Lower lobe of right lung (tissue), 2 donors: ENCODE results near the gene COL26A1. TPM values are rescaled to one million over a fixed set of nuclear protein-coding genes. Genes with fewer than 3 reads are reported as not detected.
"Not testable (repeated sequence)": the region's sequence is repeated elsewhere in the genome, so short reads cannot be mapped to it uniquely, and the experiment has no call there.

Experiments used
- ATAC-seq, 2 donors: fragments of 200-7000 bp; cut with Tn5 transposase; one replicate each; pipeline ENCODE4 v1.9.1; 2020 to 2022; ENCODE audit warnings: mild to moderate bottlenecking in 2 of 2, moderate library complexity in 2 of 2
- DNase-seq: peaks from one replicate; pipeline ENCODE4 v3.0.0-alpha.2; 2020
- H3K27ac ChIP-seq: fragments of 200-600 bp; one replicate; pipeline ENCODE4 v1.8.0; 2022
- H3K27me3 ChIP-seq: fragments of 200-600 bp; one replicate; pipeline ENCODE4 v1.8.0; 2022; ENCODE audit warnings: low read depth
- H3K36me3 ChIP-seq: fragments of 200-600 bp; one replicate; pipeline ENCODE4 v1.8.0; 2022; ENCODE audit warnings: mild to moderate bottlenecking
- H3K4me1 ChIP-seq: fragments of 200-600 bp; one replicate; pipeline ENCODE4 v1.8.0; 2022
- H3K4me3 ChIP-seq: fragments of 200-600 bp; one replicate; pipeline ENCODE4 v1.8.0; 2022; ENCODE audit warnings: mild to moderate bottlenecking
- H3K9me3 ChIP-seq: fragments of 200-600 bp; one replicate; pipeline ENCODE4 v1.8.0; 2022
- intact Hi-C: fragments of 100-400 bp; cut with DNase I; formaldehyde crosslinking; loops from one replicate; pipeline ENCODE4 v1.11.0; 2022
- total RNA-seq: library from RNA; stranded (reverse); fragmentation: NEBNext Ultra II Directional; extraction: Animal tissue kit (Norgen Biotek cat#: 25700); gene quantifications from one replicate; pipeline ENCODE4 v1.2.1, GENCODE V29; 2021
- TF ChIP-seq, protein P1 (sequence below): fragments of 200-600 bp; IDR thresholded peaks from one replicate; pipeline ENCODE4 v1.8.0; 2022; ENCODE audit warnings: antibody characterized with exemption, mild to moderate bottlenecking
- donor health status: DM: no; HTN: yes; CAD: no; lungs with severe emphysema.

Gene COL26A1
- total RNA-seq, 1 donor from 2014 or later: 0.24 TPM

GRCh38 chr7:101330011-101330484 lies 32.6 kb upstream of the COL26A1 start:
- no peak overlapping the region for H3K27ac ChIP-seq
- intact Hi-C loops: no loop called here
- H3K9me3 ChIP-seq: no peaks in the 10 kb centered on the region
- TF ChIP-seq, protein P1, sequence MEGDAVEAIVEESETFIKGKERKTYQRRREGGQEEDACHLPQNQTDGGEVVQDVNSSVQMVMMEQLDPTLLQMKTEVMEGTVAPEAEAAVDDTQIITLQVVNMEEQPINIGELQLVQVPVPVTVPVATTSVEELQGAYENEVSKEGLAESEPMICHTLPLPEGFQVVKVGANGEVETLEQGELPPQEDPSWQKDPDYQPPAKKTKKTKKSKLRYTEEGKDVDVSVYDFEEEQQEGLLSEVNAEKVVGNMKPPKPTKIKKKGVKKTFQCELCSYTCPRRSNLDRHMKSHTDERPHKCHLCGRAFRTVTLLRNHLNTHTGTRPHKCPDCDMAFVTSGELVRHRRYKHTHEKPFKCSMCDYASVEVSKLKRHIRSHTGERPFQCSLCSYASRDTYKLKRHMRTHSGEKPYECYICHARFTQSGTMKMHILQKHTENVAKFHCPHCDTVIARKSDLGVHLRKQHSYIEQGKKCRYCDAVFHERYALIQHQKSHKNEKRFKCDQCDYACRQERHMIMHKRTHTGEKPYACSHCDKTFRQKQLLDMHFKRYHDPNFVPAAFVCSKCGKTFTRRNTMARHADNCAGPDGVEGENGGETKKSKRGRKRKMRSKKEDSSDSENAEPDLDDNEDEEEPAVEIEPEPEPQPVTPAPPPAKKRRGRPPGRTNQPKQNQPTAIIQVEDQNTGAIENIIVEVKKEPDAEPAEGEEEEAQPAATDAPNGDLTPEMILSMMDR: no peak
- no peaks in the 10 kb centered on the region for H3K4me1 ChIP-seq
- no peaks in the 10 kb centered on the region for H3K36me3 ChIP-seq
- ATAC-seq: no peak
- H3K4me3 ChIP-seq: no peak overlapping the region
- no peak for DNase-seq
- H3K27me3 ChIP-seq: peaks cover 3% of the 10 kb centered on the region

DNA sequence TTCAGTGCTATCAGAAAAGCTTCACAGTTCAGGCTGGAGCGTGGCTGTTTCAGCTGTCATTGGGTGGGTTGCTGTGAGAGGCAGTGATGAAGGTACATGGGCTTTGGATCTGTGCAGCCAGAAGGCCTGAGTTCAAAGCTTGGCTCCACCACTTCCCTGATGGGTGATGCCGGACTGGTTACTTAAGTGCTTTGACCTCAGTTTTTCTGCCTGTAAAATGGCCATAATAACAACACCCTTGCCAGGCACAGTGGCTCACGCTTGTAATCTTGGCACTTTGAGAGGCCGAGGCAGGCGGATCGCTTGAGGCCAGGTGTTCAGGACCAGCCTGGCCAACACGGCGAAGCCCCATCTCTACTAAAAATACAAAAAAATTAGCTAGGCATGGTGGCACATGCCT lies 30.6 kb upstream of the COL26A1 start:
- ATAC-seq (no peak), DNase-seq (no peak)
- Histone ChIP-seq H3K4me3 (no peak overlapping the region), H3K4me1 (no peaks in the 10 kb centered on the region), H3K9me3 (no peaks in the 10 kb centered on the region), H3K27me3 (no peaks in the 10 kb centered on the region), H3K27ac (no peak overlapping the region), H3K36me3 (no peaks in the 10 kb centered on the region)
- TF ChIP-seq, protein P1: no peak
- intact Hi-C loops: no loop called here

- Histone ChIP-seq H3K4me3 (no peak overlapping the region), H3K4me1 (no peaks in the 10 kb centered on the region), H3K36me3 (no peaks in the 10 kb centered on the region), H3K27me3 (no peaks in the 10 kb centered on the region), H3K9me3 (no peaks in the 10 kb centered on the region), H3K27ac (no peak overlapping the region)
- intact Hi-C loops: no loop called here
- ATAC-seq (no peak), DNase-seq (no peak)
- TF ChIP-seq, protein P1: no peak
Measured at GRCh38 chr7:101333912-101334311, 28.8 kb upstream of the COL26A1 start.

DNA sequence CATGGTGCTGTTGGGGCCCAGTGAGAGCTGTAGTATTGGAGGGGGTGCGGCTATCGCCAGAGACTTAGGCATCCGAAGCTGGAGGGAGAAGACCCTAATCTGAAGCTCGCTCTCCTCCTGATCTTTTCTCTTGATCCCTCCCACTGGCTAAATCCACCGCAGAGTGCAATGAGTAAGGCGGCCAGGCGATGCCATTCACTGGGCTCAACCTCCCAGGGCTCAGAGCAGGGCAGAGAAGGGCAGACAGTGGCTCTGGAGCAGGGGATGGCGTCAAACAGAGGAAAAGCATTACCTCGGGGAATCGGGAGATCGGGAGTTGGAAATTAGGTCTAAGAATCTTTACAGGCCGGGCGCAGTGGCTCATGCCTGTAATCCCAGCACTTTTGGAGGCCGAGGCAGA lies 22.3 kb upstream of the COL26A1 start:
- TF ChIP-seq, protein P1: no peak
- no peak for DNase-seq
- no peaks in the 10 kb centered on the region for H3K9me3 ChIP-seq
- H3K27me3 ChIP-seq: no peaks in the 10 kb centered on the region
- no peak overlapping the region for H3K27ac ChIP-seq
- intact Hi-C loops: no loop called here
- H3K4me3 ChIP-seq: no peak overlapping the region
- H3K36me3 ChIP-seq: no peaks in the 10 kb centered on the region
- no peak for ATAC-seq
- no peaks in the 10 kb centered on the region for H3K4me1 ChIP-seq

DNA sequence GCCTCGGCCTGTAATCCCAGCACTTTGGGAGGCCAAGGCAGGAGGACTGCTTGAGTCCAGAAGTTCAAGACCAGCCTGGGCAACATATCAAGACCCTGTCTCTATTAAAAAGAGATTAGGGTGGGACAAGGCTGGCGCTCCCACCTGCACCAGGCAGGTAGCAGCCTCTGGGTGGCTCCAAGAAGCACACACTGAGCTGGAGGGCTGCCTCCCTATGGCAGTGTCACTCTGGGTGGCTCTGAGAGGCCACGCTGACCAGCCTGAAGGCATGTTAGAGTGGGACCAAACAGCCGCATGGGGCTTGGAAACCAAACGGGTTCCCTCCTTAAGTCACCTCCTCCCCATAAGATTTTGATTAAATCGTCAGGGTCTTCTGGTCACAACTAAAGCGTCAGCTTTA lies 19.8 kb upstream of the COL26A1 start:
- DNase-seq: no peak
- intact Hi-C loops: no loop called here
- H3K27ac ChIP-seq: no peak overlapping the region
- H3K36me3 ChIP-seq: no peaks in the 10 kb centered on the region
- ATAC-seq: no peak
- no peaks in the 10 kb centered on the region for H3K4me1 ChIP-seq
- no peak overlapping the region for H3K4me3 ChIP-seq
- TF ChIP-seq, protein P1: no peak
- H3K9me3 ChIP-seq: no peaks in the 10 kb centered on the region
- no peaks in the 10 kb centered on the region for H3K27me3 ChIP-seq

DNA sequence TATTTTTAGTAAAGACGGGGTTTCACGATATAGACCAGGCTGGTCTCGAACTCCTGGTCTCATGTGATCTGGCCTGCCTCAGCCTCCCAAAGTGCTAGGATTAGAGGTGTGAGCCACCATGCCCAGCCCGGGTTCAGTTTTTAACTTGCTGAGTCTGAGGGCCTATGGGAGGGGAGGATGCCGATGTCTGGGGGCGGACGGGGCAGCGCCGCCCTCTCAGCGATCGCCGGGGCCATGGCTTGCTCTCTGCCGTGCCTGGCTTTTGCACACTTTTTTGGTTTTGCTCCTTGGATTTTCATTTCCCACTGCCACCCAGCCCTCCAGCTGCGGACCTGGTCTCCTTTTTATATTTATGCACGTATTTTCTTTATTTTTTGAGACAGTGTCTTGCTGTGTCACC lies 15.2 kb upstream of the COL26A1 start:
- intact Hi-C loops: no loop called here
- Histone ChIP-seq H3K4me1 (peaks cover 5% of the 10 kb centered on the region), H3K4me3 (no peak overlapping the region), H3K9me3 (no peaks in the 10 kb centered on the region), H3K36me3 (no peaks in the 10 kb centered on the region), H3K27me3 (no peaks in the 10 kb centered on the region), H3K27ac (no peak overlapping the region)
- no peak for ATAC-seq
- DNase-seq: no peak
- TF ChIP-seq, protein P1: no peak

- H3K9me3 ChIP-seq, H3K4me3 ChIP-seq, H3K4me1 ChIP-seq, H3K27ac ChIP-seq, ATAC-seq, H3K36me3 ChIP-seq, intact Hi-C loops, H3K27me3 ChIP-seq, DNase-seq: not testable (repeated sequence)
Measured at GRCh38 chr7:101348456-101349067, 14.1 kb upstream of the COL26A1 start.

GRCh38 chr7:101349300-101349699 lies 13.4 kb upstream of the COL26A1 start:
- H3K27me3 ChIP-seq, H3K4me3 ChIP-seq, H3K9me3 ChIP-seq, ATAC-seq, DNase-seq, intact Hi-C loops, H3K27ac ChIP-seq, H3K4me1 ChIP-seq, H3K36me3 ChIP-seq: not testable (repeated sequence)
